GM12878 (cell line): ENCODE results near the gene ADGB. TPM values are rescaled to one million over a fixed set of nuclear protein-coding genes. Genes with fewer than 3 reads are reported as not detected.

Source experiments
- ATAC-seq: fragments of 200-7000 bp; cut with Tn5 transposase; 3 replicates; pipeline ENCODE4 v1.9.1; 2020; ENCODE audit warnings: mild to moderate bottlenecking, moderate library complexity
- BruUV-seq: library from RNA; stranded (reverse); fragments of 400-500 nt; replicated peaks from 2 replicates; lab custom pipeline; 2021; lab: Mats Ljungman, UMichigan
- CTCF ChIA-PET: fragments of 300-600 bp; sonication (Branson Sonifier 250); formaldehyde crosslinking; extraction: SDS; loops from one replicate; lab custom pipeline; 2021; ENCODE audit warnings: inconsistent platforms; lab: Yijun Ruan, JAX
- POLR2A ChIA-PET: fragments of 350-600 bp; formaldehyde crosslinking; extraction: SDS; loops from one replicate; lab custom pipeline; 2021; ENCODE audit warnings: inconsistent platforms; lab: Charles Lee
- RAD21 ChIA-PET: fragments of 300-600 bp; sonication (Branson Sonifier 250); formaldehyde crosslinking; loops from one replicate; lab custom pipeline; 2023; ENCODE audit warnings: antibody characterized with exemption; ENCODE audit not compliant: unreplicated experiment; lab: Charles Lee
- SMC1A ChIA-PET: fragments of 300-600 bp; sonication (Branson Sonifier 250); formaldehyde crosslinking; loops from one replicate; lab custom pipeline; 2023; ENCODE audit not compliant: unreplicated experiment, uncharacterized antibody; lab: Charles Lee
- DNase-seq: peaks from one replicate; pipeline ENCODE4 v3.0.0-alpha.2; 2011; ENCODE audit warnings: low read depth, low spot score
- FAIRE-seq: peaks from 3 replicates; lab custom pipeline; 2011; peaks lifted over from hg19 to GRCh38; lab: Jason Lieb, UNC
- H2AFZ ChIP-seq: 2 replicates; pipeline ENCODE4 v1.6.0; 2011; ENCODE audit warnings: low read depth, low read length, control low read depth; ENCODE audit not compliant: control insufficient read depth
- H3K27ac ChIP-seq: 2 replicates; pipeline ENCODE4 v1.5.1; 2011; ENCODE audit warnings: control low read depth; ENCODE audit not compliant: control insufficient read depth, insufficient read depth
- H3K27me3 ChIP-seq, 2 experiments: replicated peaks in 1 of 2; 2 replicates each; pipeline versions ENCODE4 v1.6.0 to v1.6.1; 2011; ENCODE audit warnings: low read length in 1 of 2; ENCODE audit not compliant: control insufficient read depth in 2 of 2, insufficient read depth in 2 of 2
- H3K36me3 ChIP-seq, 2 experiments: 2 replicates each; pipeline ENCODE4 v1.5.1; 2011; ENCODE audit warnings: low read length in 1 of 2; ENCODE audit not compliant: control insufficient read depth in 2 of 2, insufficient read depth in 2 of 2
- H3K4me1 ChIP-seq: 2 replicates; pipeline ENCODE4 v1.6.1; 2011; ENCODE audit warnings: mild to moderate bottlenecking, low read length, moderate library complexity, mixed read lengths; ENCODE audit not compliant: control insufficient read depth, insufficient read depth
- H3K4me2 ChIP-seq: 2 replicates; pipeline ENCODE4 v1.6.0; 2011; ENCODE audit warnings: control low read depth; ENCODE audit not compliant: control insufficient read depth, insufficient read depth
- H3K4me3 ChIP-seq: fragments of 200-600 bp; sonication (generic); 2 replicates; pipeline ENCODE4 v1.5.1; 2016
- H3K79me2 ChIP-seq: 2 replicates; pipeline ENCODE4 v1.6.0; 2011; ENCODE audit warnings: low read length; ENCODE audit not compliant: control insufficient read depth, insufficient read depth
- H3K9ac ChIP-seq: 2 replicates; pipeline ENCODE4 v1.8.0; 2011; ENCODE audit warnings: low read length, control low read depth, mixed read lengths; ENCODE audit not compliant: control insufficient read depth, insufficient read depth
- H3K9me3 ChIP-seq: replicated peaks from 3 replicates; pipeline ENCODE4 v1.5.1; 2011; ENCODE audit warnings: mild to moderate bottlenecking, low read length; ENCODE audit not compliant: control insufficient read depth, insufficient read depth
- H4K20me1 ChIP-seq: 2 replicates; pipeline ENCODE4 v1.6.0; 2011; ENCODE audit not compliant: control insufficient read depth, insufficient read depth
- BACH1 ChIP-seq: fragments of 450-650 bp; IDR thresholded peaks from 2 replicates; pipeline ENCODE4 v1.6.1; 2017; ENCODE audit warnings: mild to moderate bottlenecking, borderline replicate concordance
- CBX3 ChIP-seq: fragments of 200-600 bp; sonication (generic); IDR thresholded peaks from 2 replicates; pipeline ENCODE4 v1.6.1; 2016; ENCODE audit warnings: low read depth, borderline replicate concordance
- CHD1 ChIP-seq: IDR thresholded peaks from 2 replicates; pipeline ENCODE4 v1.6.1; 2012; ENCODE audit warnings: low read depth, low read length, improper control_type of control experiment
- E4F1 ChIP-seq: fragments of 450-650 bp; IDR thresholded peaks from 2 replicates; pipeline ENCODE4 v1.6.1; 2018; ENCODE audit warnings: borderline replicate concordance, mild to moderate bottlenecking; ENCODE audit not compliant: partially characterized antibody
- ELK1 ChIP-seq: IDR thresholded peaks from 2 replicates; pipeline ENCODE4 v1.6.1; 2012; ENCODE audit warnings: low read depth, low read length, improper control_type of control experiment
- IKZF1 ChIP-seq: fragments of 450-650 bp; conservative IDR thresholded peaks from 2 replicates; pipeline ENCODE4 v1.6.1; 2017; ENCODE audit warnings: antibody characterized with exemption, mild to moderate bottlenecking
- IRF5 ChIP-seq: fragments of 450-650 bp; IDR thresholded peaks from 2 replicates; pipeline ENCODE4 v1.6.1; 2017; ENCODE audit warnings: borderline replicate concordance
- MTA3 ChIP-seq: IDR thresholded peaks from 2 replicates; pipeline ENCODE4 v1.6.1; 2012; ENCODE audit warnings: low read length, inconsistent platforms, borderline replicate concordance
- NBN ChIP-seq: fragments of 450-650 bp; IDR thresholded peaks from 2 replicates; pipeline ENCODE4 v1.6.1; 2016
- NKRF ChIP-seq: fragments of 450-650 bp; conservative IDR thresholded peaks from 2 replicates; pipeline ENCODE4 v1.6.1; 2017; ENCODE audit warnings: mild to moderate bottlenecking, moderate library complexity
- NR2C2 ChIP-seq: IDR thresholded peaks from 2 replicates; pipeline ENCODE4 v1.6.1; 2011; ENCODE audit warnings: borderline replicate concordance, low read depth; ENCODE audit not compliant: control insufficient read depth, insufficient read length
- PML ChIP-seq: IDR thresholded peaks from 2 replicates; pipeline ENCODE4 v1.6.1; 2012; ENCODE audit warnings: low read length, inconsistent platforms
- RAD51 ChIP-seq: fragments of 450-650 bp; IDR thresholded peaks from 2 replicates; pipeline ENCODE4 v1.6.1; 2016; ENCODE audit warnings: moderate library complexity, mild to moderate bottlenecking, inconsistent platforms
- ZNF207 ChIP-seq: fragments of 450-650 bp; IDR thresholded peaks from 2 replicates; pipeline ENCODE4 v1.6.1; 2014; ENCODE audit warnings: antibody characterized with exemption, mild to moderate bottlenecking, borderline replicate concordance
- WGBS: methylation state at CpG from one replicate; pipeline ENCODE4 v1.1.6; 2016; ENCODE audit warnings: low lambda C conversion rate; ENCODE audit not compliant: insufficient replicate concordance, insufficient coverage; ENCODE audit errors: missing lambda C conversion rate; 5-methylcytosine and 5-hydroxymethylcytosine counted together
- in situ Hi-C: fragments of 300-500 bp; cut with MboI; formaldehyde crosslinking; loops from 9 replicates; pipeline ENCODE4 v1.14.3; 2018; ENCODE audit warnings: mixed read lengths
- intact Hi-C: fragments of 100-400 bp; cut with micrococcal nuclease; formaldehyde crosslinking; loops from one replicate; pipeline ENCODE4 v1.14.2; 2022; ENCODE audit not compliant: unreplicated experiment
- polyA plus RNA-seq, 11 experiments: library from polyadenylated mRNA; depleted of rRNA in 4 of 11; unstranded in 6 of 11; stranded (reverse) in 5 of 11; fragments of >200 nt; fragmentation: Nextera tagmentation in 4 of 11; fragmentation: Illumina TruSeq in 1 of 11; extraction: Ambion mirVana in 4 of 11; extraction: Trizol in 1 of 11; gene quantifications; 1 replicate in 1 of 11; 2 replicates in 10 of 11; pipeline versions ENCODE4 v1.2.1 to v1.2.3, GENCODE V29; 2011 to 2016; ENCODE audit warnings: inconsistent platforms in 2 of 11, missing spikeins in 2 of 11, low read depth in 1 of 11
- total RNA-seq, 4 experiments: library from RNA; depleted of rRNA in 3 of 4; stranded (reverse); fragments of >200 nt in 3 of 4; fragmentation: Illumina TruSeq in 1 of 4; extraction: Trizol in 1 of 4; gene quantifications; 2 replicates each; pipeline versions ENCODE4 v1.2.1 to v1.2.3, GENCODE V29; 2013 to 2021

The ADGB gene
- total and polyA plus RNA-seq, 10 of the 15 experiments (the other 5 are each of a cell fraction or from before 2014, with no cell fraction given), result not detected

GRCh38 chr6:146840641-146841040 lies 241.9 kb downstream of the ADGB start:
- Histone ChIP-seq H3K4me1 (no peaks in the 10 kb centered on the region), H3K4me3 (no peak overlapping the region), H3K27me3 (no peaks in the 10 kb centered on the region), H2AFZ (no peak overlapping the region), H3K4me2 (no peak overlapping the region), H3K9ac (no peak overlapping the region), H4K20me1 (no peaks in the 10 kb centered on the region), H3K9me3 (no peaks in the 10 kb centered on the region; the same call in 2 of the 3 replicates), H3K36me3 (no peaks in the 10 kb centered on the region), H3K79me2 (no peaks in the 10 kb centered on the region), H3K27ac (no peak overlapping the region)
- DNase-seq, result no peak
- ChIA-PET RAD21 (no interaction called here), CTCF (no interaction called here), SMC1A (no interaction called here), POLR2A (no interaction called here)
- no peak for FAIRE-seq
- in situ Hi-C loops, result no loop called here
- BruUV-seq, result no TSS peak
- no peak for ATAC-seq
- WGBS, result 73% methylated on average over 3 of the region's 3 CpGs
- intact Hi-C loops, result no loop called here
- TF ChIP-seq CBX3, result no peak
- no peak for TF ChIP-seq IKZF1
- TF ChIP-seq E4F1, result no peak
- TF ChIP-seq MTA3, result no peak
- no peak for TF ChIP-seq NBN
- no peak for TF ChIP-seq IRF5
- TF ChIP-seq NKRF, result no peak
- no peak for TF ChIP-seq CHD1
- no peak for TF ChIP-seq ZNF207
- TF ChIP-seq RAD51, result no peak
- TF ChIP-seq NR2C2, result no peak
- no peak for TF ChIP-seq PML
- TF ChIP-seq ELK1, result no peak
- no peak for TF ChIP-seq BACH1
